ENCODE measurements around the gene SMIM1.
"Not testable (repeated sequence)": the region's sequence is repeated elsewhere in the genome, so short reads cannot be mapped to it uniquely, and the experiment has no call there.

SMIM1 gene

GRCh38 chr1:3747522-3747848 lies 25.1 kb upstream of the SMIM1 start:
- Mint-ChIP-seq H3K4me1 (peaks cover 42% of the 10 kb centered on the region), H3K27me3 (ENCODE audit: low read depth, poor library complexity) (peaks cover 16% of the 10 kb centered on the region), H3K36me3 (ENCODE audit: low read depth) (peaks cover 15% of the 10 kb centered on the region), H3K9me3 (no peaks in the 10 kb centered on the region), H3K27ac (no peak overlapping the region), H3K4me3 (peak overlapping the region; percentile 72)
- TF ChIP-seq, protein P1, sequence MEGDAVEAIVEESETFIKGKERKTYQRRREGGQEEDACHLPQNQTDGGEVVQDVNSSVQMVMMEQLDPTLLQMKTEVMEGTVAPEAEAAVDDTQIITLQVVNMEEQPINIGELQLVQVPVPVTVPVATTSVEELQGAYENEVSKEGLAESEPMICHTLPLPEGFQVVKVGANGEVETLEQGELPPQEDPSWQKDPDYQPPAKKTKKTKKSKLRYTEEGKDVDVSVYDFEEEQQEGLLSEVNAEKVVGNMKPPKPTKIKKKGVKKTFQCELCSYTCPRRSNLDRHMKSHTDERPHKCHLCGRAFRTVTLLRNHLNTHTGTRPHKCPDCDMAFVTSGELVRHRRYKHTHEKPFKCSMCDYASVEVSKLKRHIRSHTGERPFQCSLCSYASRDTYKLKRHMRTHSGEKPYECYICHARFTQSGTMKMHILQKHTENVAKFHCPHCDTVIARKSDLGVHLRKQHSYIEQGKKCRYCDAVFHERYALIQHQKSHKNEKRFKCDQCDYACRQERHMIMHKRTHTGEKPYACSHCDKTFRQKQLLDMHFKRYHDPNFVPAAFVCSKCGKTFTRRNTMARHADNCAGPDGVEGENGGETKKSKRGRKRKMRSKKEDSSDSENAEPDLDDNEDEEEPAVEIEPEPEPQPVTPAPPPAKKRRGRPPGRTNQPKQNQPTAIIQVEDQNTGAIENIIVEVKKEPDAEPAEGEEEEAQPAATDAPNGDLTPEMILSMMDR (IDR thresholded peaks at IDR 0.05) = no peak
- DNase-seq = no peak

DNA sequence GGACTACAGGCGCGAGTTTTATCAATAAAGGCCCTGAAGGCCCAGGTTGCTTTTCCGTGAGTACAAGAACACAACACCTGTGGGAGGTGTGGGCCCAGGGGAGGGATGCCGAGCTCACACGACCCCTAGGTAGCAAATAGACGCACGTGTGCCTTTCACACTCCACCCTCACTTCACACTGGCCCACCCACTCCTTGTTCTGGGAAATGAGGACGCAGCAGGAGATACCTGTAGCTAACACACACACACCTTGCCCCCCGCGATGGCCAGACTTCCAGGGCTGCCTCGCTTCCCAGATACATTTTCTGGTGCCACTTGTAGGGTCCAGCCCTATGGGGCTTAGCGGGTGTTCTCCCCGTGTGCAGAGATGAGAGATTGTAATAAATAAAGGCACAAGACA lies 24.6 kb upstream of the SMIM1 start:
- Mint-ChIP-seq H3K9me3 (no peaks in the 10 kb centered on the region), H3K27ac (no peak overlapping the region), H3K4me3 (peak overlapping the region; percentile 72), H3K27me3 (ENCODE audit: low read depth, poor library complexity) (peaks cover 18% of the 10 kb centered on the region), H3K36me3 (ENCODE audit: low read depth) (peaks cover 15% of the 10 kb centered on the region), H3K4me1 (peaks cover 42% of the 10 kb centered on the region)
- no peak for DNase-seq
- TF ChIP-seq, protein P1 (IDR thresholded peaks at IDR 0.05) = no peak

GRCh38 chr1:3748316-3748900 lies 24.1 kb upstream of the SMIM1 start:
- H3K27ac Mint-ChIP-seq, H3K9me3 Mint-ChIP-seq, DNase-seq: not testable (repeated sequence)
- H3K36me3 Mint-ChIP-seq (ENCODE audit: low read depth) = peaks cover 10% of the 10 kb centered on the region
- peaks cover 18% of the 10 kb centered on the region for H3K27me3 Mint-ChIP-seq (ENCODE audit: low read depth, poor library complexity)
- peaks cover 42% of the 10 kb centered on the region for H3K4me1 Mint-ChIP-seq
- peak overlapping the region; percentile 72 for H3K4me3 Mint-ChIP-seq

- Mint-ChIP-seq H3K27ac (no peak overlapping the region), H3K9me3 (no peaks in the 10 kb centered on the region), H3K4me1 (peaks cover 41% of the 10 kb centered on the region)
Measured at GRCh38 chr1:3749512-3749911, 23.0 kb upstream of the SMIM1 start.

GRCh38 chr1:3750741-3751140 lies 21.8 kb upstream of the SMIM1 start:
- Mint-ChIP-seq H3K4me3 (no peak overlapping the region), H3K27ac (peak overlapping the region; percentile 13), H3K9me3 (no peaks in the 10 kb centered on the region), H3K27me3 (ENCODE audit: low read depth, poor library complexity) (peaks cover 18% of the 10 kb centered on the region), H3K4me1 (peaks cover 28% of the 10 kb centered on the region), H3K36me3 (ENCODE audit: low read depth) (peaks cover 3% of the 10 kb centered on the region)
- no peak for DNase-seq
- TF ChIP-seq, protein P1 (IDR thresholded peaks at IDR 0.05) = no peak

More at GRCh38 chr1:3749512-3749911, 23.0 kb upstream of the SMIM1 start:
- H3K27me3 Mint-ChIP-seq (ENCODE audit: low read depth, poor library complexity) = peaks cover 18% of the 10 kb centered on the region
- no peak overlapping the region for H3K4me3 Mint-ChIP-seq
- TF ChIP-seq, protein P1 (IDR thresholded peaks at IDR 0.05) = no peak
- H3K36me3 Mint-ChIP-seq (ENCODE audit: low read depth) = peaks cover 10% of the 10 kb centered on the region
- DNase-seq = no peak

DNA sequence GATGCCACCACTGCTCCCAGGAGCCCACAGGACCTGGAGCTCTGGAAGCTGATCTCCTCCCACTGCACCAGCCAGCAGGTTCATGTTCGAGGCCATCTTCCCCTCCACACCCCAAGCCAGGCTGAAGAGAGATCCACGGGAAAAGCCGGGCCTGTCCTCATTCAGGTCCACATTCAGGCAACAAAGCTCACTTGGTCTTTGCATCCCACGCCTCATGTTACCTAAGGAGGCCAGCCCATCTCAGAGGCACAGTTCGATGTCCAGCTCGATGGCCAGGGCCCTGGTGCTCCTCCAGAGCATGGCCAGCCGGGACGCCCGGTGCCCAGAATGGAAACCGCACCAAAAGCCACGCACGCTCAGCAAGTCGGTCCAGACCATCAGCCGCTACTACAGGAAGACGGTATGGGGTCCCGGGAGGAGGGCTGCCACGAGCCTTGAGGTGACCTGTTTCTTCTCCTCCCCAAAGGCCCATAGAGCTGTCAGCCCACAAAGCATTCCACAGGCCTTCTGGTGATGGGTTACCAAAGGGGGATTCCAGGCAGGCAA lies 20.1 kb upstream of the SMIM1 start, which contains the start of gene CCDC27:
CCDC27 (plus strand) TSS at position 51 of the 546 bp plus-strand sequence; CDS start at position 83, 32 bp downstream.
- no peaks in the 10 kb centered on the region for H3K9me3 Mint-ChIP-seq
- H3K27me3 Mint-ChIP-seq (ENCODE audit: low read depth, poor library complexity) = peaks cover 31% of the 10 kb centered on the region
- H3K27ac Mint-ChIP-seq = no peak within 1 kb of the TSS
- TF ChIP-seq, protein P1 (IDR thresholded peaks at IDR 0.05) = no peak
- H3K36me3 Mint-ChIP-seq (ENCODE audit: low read depth) = no peaks in the 10 kb centered on the region
- peaks cover 21% of the 10 kb centered on the region for H3K4me1 Mint-ChIP-seq
- DNase-seq = no peak
- H3K4me3 Mint-ChIP-seq = no peak within 1 kb of the TSS

Measured in nephron progenitor cell (in vitro differentiated cells).